Brain microvascular endothelial cell (primary cell): ENCODE measurements around the gene APOLD1.

Source experiments
- DNase-seq: peaks from one replicate; pipeline ENCODE4 v3.0.0-alpha.2; 2020
- H3K27ac ChIP-seq: fragments of 250-450 bp; sonication (Bioruptor Pico); 2 replicates; pipeline ENCODE4 v1.5.1; 2020; ENCODE audit warnings: mild to moderate bottlenecking, moderate library complexity
- H3K27me3 ChIP-seq: fragments of 250-450 bp; sonication (Bioruptor Pico); replicated peaks from 2 replicates; pipeline ENCODE4 v1.5.1; 2020; ENCODE audit warnings: mild to moderate bottlenecking
- H3K36me3 ChIP-seq: fragments of 250-450 bp; sonication (Bioruptor Pico); replicated peaks from 2 replicates; pipeline ENCODE4 v1.5.1; 2020; ENCODE audit warnings: mild to moderate bottlenecking
- H3K4me3 ChIP-seq: 2 replicates; pipeline ENCODE4 v1.5.1; 2011; ENCODE audit warnings: low read depth, mild to moderate bottlenecking, control low read depth, low read length, moderate library complexity
- CTCF ChIP-seq: IDR thresholded peaks from 2 replicates; pipeline ENCODE4 v1.5.1; 2011; ENCODE audit warnings: low read depth, mild to moderate bottlenecking, moderate library complexity, low read length, control low read depth, inconsistent platforms; ENCODE audit errors: missing control alignments
- in situ Hi-C: cut with HindIII; loops from 2 replicates; pipeline ENCODE4 v1.10.0; 2017; ENCODE audit warnings: low sequenced_read_pairs, low pct_ligation_motif_present

The APOLD1 gene

GRCh38 chr12:12779007-12779406 is 6.5 kb upstream of the APOLD1 start:
- TF ChIP-seq CTCF = no peak
- Histone ChIP-seq H3K4me3 (no peak overlapping the region), H3K36me3 (no peaks in the 10 kb centered on the region), H3K27me3 (no peaks in the 10 kb centered on the region), H3K27ac (peak overlapping the region; percentile 26)
- in situ Hi-C loops = no loop called here
- no peak for DNase-seq

- no peaks in the 10 kb centered on the region for H3K36me3 ChIP-seq
- no peaks in the 10 kb centered on the region for H3K27me3 ChIP-seq
- H3K27ac ChIP-seq = peak overlapping the region; percentile 26
- no peak overlapping the region for H3K4me3 ChIP-seq
- TF ChIP-seq CTCF = no peak
- DNase-seq = peak; percentile 67
- in situ Hi-C loops = no loop called here
These were observed 5.9 kb upstream of the APOLD1 start for GRCh38 chr12:12779529-12779928.

GRCh38 chr12:12784116-12784515 is 1.3 kb upstream of the APOLD1 start:
- Histone ChIP-seq H3K4me3 (no peak overlapping the region), H3K36me3 (no peaks in the 10 kb centered on the region), H3K27me3 (no peaks in the 10 kb centered on the region), H3K27ac (peak overlapping the region; percentile 77)
- no peak for TF ChIP-seq CTCF
- in situ Hi-C loops = no loop called here
- no peak for DNase-seq

GRCh38 chr12:12786351-12786705 is 869 bp downstream of the APOLD1 start:
- peak overlapping the region; percentile 77 for H3K27ac ChIP-seq
- no peak for TF ChIP-seq CTCF
- no peaks in the 10 kb centered on the region for H3K36me3 ChIP-seq
- no peak for DNase-seq
- no peaks in the 10 kb centered on the region for H3K27me3 ChIP-seq
- peak overlapping the region; percentile 62 for H3K4me3 ChIP-seq
- in situ Hi-C loops = no loop called here

GRCh38 chr12:12786706-12787601 is 1.5 kb downstream of the APOLD1 start:
- no peak for TF ChIP-seq CTCF
- peak overlapping the region; percentile 62 for H3K4me3 ChIP-seq
- peak overlapping the region; percentile 77 for H3K27ac ChIP-seq
- DNase-seq = peak; percentile 58
- in situ Hi-C loops = no loop called here
- H3K27me3 ChIP-seq = no peaks in the 10 kb centered on the region
- H3K36me3 ChIP-seq = no peaks in the 10 kb centered on the region
